Endothelial cell of umbilical vein (primary cell): ENCODE results near the gene NUDT21. TPM values are rescaled to one million over a fixed set of nuclear protein-coding genes. Genes with fewer than 3 reads are reported as not detected.

Source experiments
- BruUV-seq: library from RNA; stranded (reverse); fragments of 400-500 nt; replicated peaks from 2 replicates; lab custom pipeline; 2021; lab: Mats Ljungman, UMichigan
- CTCF ChIA-PET: fragments of 300-600, 350-600 bp; sonication (Branson Sonifier 250); formaldehyde crosslinking; loops from one replicate; lab custom pipeline; 2021; ENCODE audit warnings: antibody characterized with exemption, inconsistent platforms; lab: Charles Lee
- POLR2A ChIA-PET: fragments of 300-600, 350-600 bp; sonication (Branson Sonifier 250); formaldehyde crosslinking; loops from one replicate; lab custom pipeline; 2021; ENCODE audit warnings: antibody characterized with exemption, inconsistent platforms; lab: Charles Lee
- DNase-seq: peaks from one replicate; pipeline ENCODE4 v3.0.0-alpha.2; 2011; ENCODE audit warnings: low read depth, low spot score
- FAIRE-seq: peaks from 2 replicates; lab custom pipeline; 2011; peaks lifted over from hg19 to GRCh38; lab: Jason Lieb, UNC
- H2AFZ ChIP-seq: 2 replicates; pipeline ENCODE4 v1.6.0; 2012; ENCODE audit warnings: low read depth, low read length, control low read depth, inconsistent platforms
- H3K27ac ChIP-seq: 2 replicates; pipeline ENCODE4 v1.5.1; 2011; ENCODE audit warnings: low read depth, mild to moderate bottlenecking, control low read depth, low read length, moderate library complexity; ENCODE audit not compliant: insufficient read depth
- H3K27me3 ChIP-seq, 2 experiments: 2 replicates each; pipeline versions ENCODE4 v1.6.0 to v1.6.1; 2011; ENCODE audit warnings: low read length in 2 of 2, mixed read lengths in 1 of 2; ENCODE audit not compliant: control insufficient read depth in 2 of 2, insufficient read depth in 2 of 2
- H3K36me3 ChIP-seq, 2 experiments: 2 replicates in 1 of 2; 3 replicates in 1 of 2; pipeline ENCODE4 v1.5.1; 2011; ENCODE audit warnings: low read length in 2 of 2, mild to moderate bottlenecking in 1 of 2, moderate library complexity in 1 of 2; ENCODE audit not compliant: control insufficient read depth in 2 of 2, insufficient read depth in 2 of 2; ENCODE audit errors: extremely low read depth in 1 of 2
- H3K4me1 ChIP-seq: 3 replicates; pipeline ENCODE4 v1.5.1; 2011; ENCODE audit warnings: mild to moderate bottlenecking, low read length; ENCODE audit not compliant: control insufficient read depth, insufficient read depth; ENCODE audit errors: extremely low read depth
- H3K4me2 ChIP-seq: 2 replicates; pipeline ENCODE4 v1.6.1; 2011; ENCODE audit warnings: low read length, control low read depth, mixed read lengths; ENCODE audit not compliant: insufficient read depth
- H3K4me3 ChIP-seq, 3 experiments: fragments of 200-600 bp in 1 of 3; sonication (generic), shearing (Covaris generic) in 1 of 3; replicated peaks in 1 of 3; 2 replicates each; pipeline ENCODE4 v1.5.1; 2011 to 2016; ENCODE audit warnings: control low read depth in 3 of 3, low read length in 3 of 3, mild to moderate bottlenecking in 2 of 3, inconsistent platforms in 1 of 3, low read depth in 1 of 3, moderate library complexity in 1 of 3; ENCODE audit not compliant: insufficient read depth in 1 of 3
- H3K79me2 ChIP-seq: 2 replicates; pipeline ENCODE4 v1.6.0; 2012; ENCODE audit warnings: low read length, inconsistent platforms; ENCODE audit not compliant: control insufficient read depth, insufficient read depth
- H3K9ac ChIP-seq: replicated peaks from 2 replicates; pipeline ENCODE3; 2011; ENCODE audit warnings: low read length, control low read depth; ENCODE audit not compliant: insufficient read depth; ENCODE audit errors: extremely low read depth
- H3K9me1 ChIP-seq: replicated peaks from 3 replicates; pipeline ENCODE4 v1.6.0; 2011; ENCODE audit warnings: mild to moderate bottlenecking, low read length; ENCODE audit not compliant: control insufficient read depth, insufficient read depth; ENCODE audit errors: extremely low read depth
- H3K9me3 ChIP-seq: replicated peaks from 2 replicates; pipeline ENCODE4 v1.5.1; 2012; ENCODE audit warnings: low read length, inconsistent platforms; ENCODE audit not compliant: control insufficient read depth, insufficient read depth
- H4K20me1 ChIP-seq: replicated peaks from 2 replicates; pipeline ENCODE3; 2011; ENCODE audit warnings: mild to moderate bottlenecking, low read length; ENCODE audit not compliant: control insufficient read depth, insufficient read depth; ENCODE audit errors: extremely low read depth
- EZH2 ChIP-seq: IDR thresholded peaks from 2 replicates; pipeline ENCODE4 v1.6.1; 2012; ENCODE audit warnings: borderline replicate concordance, low read depth, mild to moderate bottlenecking, moderate library complexity, low read length, inconsistent platforms; ENCODE audit not compliant: severe bottlenecking
- FOS ChIP-seq: IDR thresholded peaks from 2 replicates; pipeline ENCODE4 v1.6.1; 2011; ENCODE audit warnings: mild to moderate bottlenecking, low read length, moderate library complexity, borderline replicate concordance; ENCODE audit not compliant: insufficient read depth
- JUN ChIP-seq: IDR thresholded peaks from 2 replicates; pipeline ENCODE4 v1.6.1; 2011; ENCODE audit warnings: borderline replicate concordance, low read depth; ENCODE audit not compliant: insufficient read length, insufficient read depth
- MYC ChIP-seq: IDR thresholded peaks from one replicate; pipeline ENCODE4 v1.6.1; 2011; ENCODE audit warnings: mild to moderate bottlenecking, low read depth, low read length
- POLR2A ChIP-seq: IDR thresholded peaks from 2 replicates; pipeline ENCODE4 v1.6.1; 2012; ENCODE audit warnings: low read depth, mild to moderate bottlenecking, control low read depth, low read length
- POLR2AphosphoS5 ChIP-seq: IDR thresholded peaks from 2 replicates; pipeline ENCODE4 v1.6.1; 2012; ENCODE audit warnings: low read depth, mild to moderate bottlenecking, control low read depth, low read length, moderate library complexity; ENCODE audit not compliant: insufficient read depth
- dilution Hi-C: fragments of 300-500 bp; cut with MboI; formaldehyde crosslinking; loops from one replicate; pipeline ENCODE4 v1.15.0; 2019; ENCODE audit warnings: low sequenced_read_pairs; ENCODE audit not compliant: extremely low pct_ligation_motif_present
- intact Hi-C: fragments of 100-400 bp; cut with micrococcal nuclease; formaldehyde crosslinking; loops from one replicate; pipeline ENCODE4 v1.10.0; 2022
- polyA plus RNA-seq, 4 experiments: library from polyadenylated mRNA; depleted of rRNA in 3 of 4; stranded (reverse) in 3 of 4; unstranded in 1 of 4; fragments of >200 nt; gene quantifications; 2 replicates each; pipeline versions ENCODE4 v1.2.1 to v1.2.3, GENCODE V29; 2011 to 2012; ENCODE audit warnings: missing spikeins in 1 of 4
- total RNA-seq: library from RNA; stranded (reverse); gene quantifications from 2 replicates; pipeline ENCODE4 v1.2.3, GENCODE V29; 2021
- TF ChIP-seq, protein P1 (sequence below): IDR thresholded peaks from 2 replicates; pipeline ENCODE4 v1.6.1; 2011; ENCODE audit not compliant: insufficient read depth, insufficient read length
- TF ChIP-seq, protein P2 (sequence below), 2 donors: IDR thresholded peaks; 1 replicate in 1 of 2; 2 replicates in 1 of 2; pipeline ENCODE4 v1.5.1; 2011; ENCODE audit warnings: low read length in 2 of 2, mild to moderate bottlenecking in 2 of 2, moderate library complexity in 2 of 2, control low read depth in 1 of 2, inconsistent platforms in 1 of 2, low read depth in 1 of 2; ENCODE audit not compliant: insufficient read depth in 1 of 2; ENCODE audit errors: extremely low read depth in 1 of 2

Gene NUDT21
- total and polyA plus RNA-seq, 2 donors (not counting 3 experiments of a cell fraction or from before 2014, with no cell fraction given), result 56.4 to 158 TPM

DNA sequence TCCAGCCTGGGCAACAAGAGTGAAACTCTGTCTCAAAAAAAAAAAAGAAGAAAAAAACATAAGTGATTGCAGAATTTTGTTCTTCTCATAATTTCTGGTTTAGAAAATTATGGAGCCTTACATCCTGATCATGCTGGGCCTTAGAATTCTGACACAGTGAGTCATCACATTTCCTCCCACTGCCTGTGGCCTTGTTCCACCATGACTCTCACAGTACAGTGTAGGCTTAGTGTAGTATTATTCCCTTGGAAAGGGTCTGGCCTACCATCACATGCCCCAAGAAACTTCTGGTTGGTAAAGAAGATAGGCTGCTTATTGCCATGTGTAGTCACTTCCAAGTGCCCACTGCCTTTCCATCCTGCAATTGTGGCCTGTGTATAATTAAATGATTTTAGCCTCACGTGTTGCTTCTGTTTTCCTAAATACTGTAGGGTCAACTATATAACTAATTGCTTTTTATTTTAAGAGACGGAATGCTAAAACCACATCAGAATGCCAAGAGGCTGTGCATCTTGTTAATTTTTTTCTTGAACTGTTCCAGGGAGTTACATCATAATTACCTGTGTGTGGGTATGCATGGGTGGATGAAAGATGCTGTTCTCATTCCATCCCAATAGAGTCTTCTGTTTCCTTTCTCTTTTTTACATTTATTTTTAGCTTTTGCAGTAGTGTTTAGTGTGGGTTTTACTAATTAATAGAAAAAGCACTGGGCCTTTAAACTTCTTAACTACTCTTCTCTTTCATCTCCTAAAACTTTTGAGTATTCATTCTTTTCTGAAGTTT, 26.2 kb upstream of the NUDT21 start:
- H3K4me3 ChIP-seq, result no peak overlapping the region
- H3K79me2 ChIP-seq, result no peaks in the 10 kb centered on the region
- peaks cover 6% of the 10 kb centered on the region for H3K4me1 ChIP-seq
- no peak overlapping the region for H2AFZ ChIP-seq
- H3K27ac ChIP-seq, result peak overlapping the region; percentile 8
- H3K36me3 ChIP-seq, result peaks cover 9 to 24% of the 10 kb centered on the region in 2 experiments
- POLR2A ChIA-PET, result no interaction called here
- H4K20me1 ChIP-seq, result no peaks in the 10 kb centered on the region
- TF ChIP-seq, protein P1, sequence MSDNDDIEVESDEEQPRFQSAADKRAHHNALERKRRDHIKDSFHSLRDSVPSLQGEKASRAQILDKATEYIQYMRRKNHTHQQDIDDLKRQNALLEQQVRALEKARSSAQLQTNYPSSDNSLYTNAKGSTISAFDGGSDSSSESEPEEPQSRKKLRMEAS, result no peak
- TF ChIP-seq POLR2A (no peak), POLR2AphosphoS5 (peak; percentile 49), FOS (peak; percentile 85), JUN (peak; percentile 91)
- peak; percentile 75 for DNase-seq
- no peak overlapping the region for H3K9ac ChIP-seq
- H3K27me3 ChIP-seq, result no peaks in the 10 kb centered on the region
- peak; percentile 88 for FAIRE-seq
- intact Hi-C loops (loop anchor here (10.0 kb wide), 1 partner anchor 228 kb away; no protein-coding TSS in a partner anchor), dilution Hi-C loops (no loop called here)
- H3K4me2 ChIP-seq, result no peak overlapping the region
- H3K9me1 ChIP-seq, result peaks cover 2% of the 10 kb centered on the region
- CTCF ChIA-PET, result interaction anchor here (1.4 to 1.6 kb wide), 2 partner anchors 225 kb away, joined by 3 to 5 read pairs; no protein-coding TSS in a partner anchor
- BruUV-seq, result no TSS peak
- no peaks in the 10 kb centered on the region for H3K9me3 ChIP-seq

DNA sequence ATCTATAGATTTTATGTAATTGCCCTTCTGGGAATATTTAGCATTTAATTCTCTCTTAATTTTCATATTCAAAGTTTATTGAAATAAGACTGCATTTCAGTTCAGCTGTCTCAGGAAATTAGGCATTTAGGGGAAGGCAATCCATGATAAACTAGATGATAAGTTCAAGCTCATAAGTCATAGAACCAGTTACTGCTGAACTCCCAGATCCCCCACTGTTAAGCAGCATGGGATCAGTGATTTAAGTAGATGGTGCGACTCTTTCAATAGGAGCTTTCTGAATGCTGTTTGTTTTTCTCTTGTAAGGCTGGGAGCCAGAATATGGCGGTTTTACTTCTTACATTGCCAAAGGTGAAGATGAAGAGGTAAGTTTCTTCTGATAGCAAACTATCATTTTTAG, 24.1 kb upstream of the NUDT21 start:
- H3K4me3 ChIP-seq, result no peak overlapping the region
- no peak overlapping the region for H3K27ac ChIP-seq
- peaks cover 19 to 39% of the 10 kb centered on the region in 2 experiments for H3K36me3 ChIP-seq
- no TSS peak for BruUV-seq
- ChIA-PET CTCF (interaction anchor here (0.7 to 1.6 kb wide), 3 partner anchors 9 to 227 kb away, joined by 3 to 5 read pairs (median 4); partner anchors contain the start of genes NUDT21 and OGFOD1), POLR2A (interaction anchor here (0.6 kb wide), 1 partner anchor 19 kb away, joined by 6 read pairs; no protein-coding TSS in a partner anchor)
- TF ChIP-seq JUN, result no peak
- no peak for TF ChIP-seq EZH2
- TF ChIP-seq, protein P2, sequence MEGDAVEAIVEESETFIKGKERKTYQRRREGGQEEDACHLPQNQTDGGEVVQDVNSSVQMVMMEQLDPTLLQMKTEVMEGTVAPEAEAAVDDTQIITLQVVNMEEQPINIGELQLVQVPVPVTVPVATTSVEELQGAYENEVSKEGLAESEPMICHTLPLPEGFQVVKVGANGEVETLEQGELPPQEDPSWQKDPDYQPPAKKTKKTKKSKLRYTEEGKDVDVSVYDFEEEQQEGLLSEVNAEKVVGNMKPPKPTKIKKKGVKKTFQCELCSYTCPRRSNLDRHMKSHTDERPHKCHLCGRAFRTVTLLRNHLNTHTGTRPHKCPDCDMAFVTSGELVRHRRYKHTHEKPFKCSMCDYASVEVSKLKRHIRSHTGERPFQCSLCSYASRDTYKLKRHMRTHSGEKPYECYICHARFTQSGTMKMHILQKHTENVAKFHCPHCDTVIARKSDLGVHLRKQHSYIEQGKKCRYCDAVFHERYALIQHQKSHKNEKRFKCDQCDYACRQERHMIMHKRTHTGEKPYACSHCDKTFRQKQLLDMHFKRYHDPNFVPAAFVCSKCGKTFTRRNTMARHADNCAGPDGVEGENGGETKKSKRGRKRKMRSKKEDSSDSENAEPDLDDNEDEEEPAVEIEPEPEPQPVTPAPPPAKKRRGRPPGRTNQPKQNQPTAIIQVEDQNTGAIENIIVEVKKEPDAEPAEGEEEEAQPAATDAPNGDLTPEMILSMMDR (IDR thresholded peaks at IDR 0.05; ENCODE audit: extremely low read depth in 1 of 2, insufficient read depth in 1 of 2, low read depth in 1 of 2, low read length in 2 of 2), result no peak
- no peak for TF ChIP-seq MYC
- TF ChIP-seq, protein P1, result no peak
- no peak for TF ChIP-seq POLR2AphosphoS5
- TF ChIP-seq FOS, result no peak
- no peak for TF ChIP-seq POLR2A
- intact Hi-C loops (loop anchor here (10.0 kb wide), 1 partner anchor 230 kb away; no protein-coding TSS in a partner anchor), dilution Hi-C loops (no loop called here)
- H3K9me1 ChIP-seq, result peaks cover 2% of the 10 kb centered on the region
- H3K9ac ChIP-seq, result no peak overlapping the region
- no peaks in the 10 kb centered on the region for H3K9me3 ChIP-seq
- no peak overlapping the region for H3K4me2 ChIP-seq
- H4K20me1 ChIP-seq, result no peaks in the 10 kb centered on the region
- FAIRE-seq, result no peak
- H3K27me3 ChIP-seq, result no peaks in the 10 kb centered on the region
- H3K4me1 ChIP-seq, result peaks cover 6% of the 10 kb centered on the region
- no peak overlapping the region for H2AFZ ChIP-seq
- no peak for DNase-seq
- H3K79me2 ChIP-seq, result no peaks in the 10 kb centered on the region
